Measurements from ENCODE around the gene XYLB. TPM values are rescaled to one million over a fixed set of nuclear protein-coding genes. Genes with fewer than 3 reads are reported as not detected.

XYLB gene
- total RNA-seq, 5 donors from 2014 or later (not counting 1 experiment from before 2014, with no cell fraction given), result 0.59 to 1.9 (median 1.0) TPM

GRCh38 chr3:38446085-38446686 lies 99.6 kb downstream of the XYLB start:
- H3K36me3 Mint-ChIP-seq, result no peaks in the 10 kb centered on the region
- no peak overlapping the region for H3K27ac ChIP-seq (ENCODE audit: low read length)
- DNase-seq, result no peak

GRCh38 chr3:38446812-38447211 lies 100.2 kb downstream of the XYLB start:
- H3K27me3 ChIP-seq (replicated peaks in 1 of 2; ENCODE audit: control insufficient read depth in 2 of 2, extremely low read depth in 1 of 2, insufficient read depth in 2 of 2, low read length in 1 of 2), result peaks cover 0 to 3% of the 10 kb centered on the region in 2 experiments
- ChIA-PET CTCF (no interaction called here), POLR2A (no interaction called here)
- no peaks in the 10 kb centered on the region for H3K9me3 ChIP-seq
- no peaks in the 10 kb centered on the region for H3K4me1 ChIP-seq (ENCODE audit: control insufficient read depth in 1 of 2, extremely low read depth in 1 of 2, insufficient read depth in 2 of 2, low read length in 2 of 2)
- H3K27me3 Mint-ChIP-seq, result peaks cover 0 to 9% of the 10 kb centered on the region in 2 donors
- DNase-seq, result no peak
- H3K4me1 Mint-ChIP-seq, result no peaks in the 10 kb centered on the region
- no peak for ATAC-seq (replicated peaks in 1 of 4)
- peaks cover 0 to 6% (median 6%) of the 10 kb centered on the region in 3 donors for H3K9me3 Mint-ChIP-seq
- H3K27ac Mint-ChIP-seq, result no peak overlapping the region
- H3K36me3 ChIP-seq (ENCODE audit: control insufficient read depth in 2 of 2, extremely low read depth in 1 of 2, insufficient read depth in 1 of 2, low read length in 1 of 2), result no peaks in the 10 kb centered on the region
- no peak overlapping the region for H3K27ac ChIP-seq (ENCODE audit: low read length)
- no peak overlapping the region for H3K4me3 Mint-ChIP-seq
- no peak overlapping the region for H3K4me3 ChIP-seq (ENCODE audit: control insufficient read depth in 1 of 2, extremely low read depth in 1 of 2, low read length in 1 of 2)
- no peaks in the 10 kb centered on the region for H3K36me3 Mint-ChIP-seq

More at GRCh38 chr3:38446085-38446686, 99.6 kb downstream of the XYLB start:
- Histone ChIP-seq H3K4me1 (ENCODE audit: control insufficient read depth in 1 of 2, extremely low read depth in 1 of 2, insufficient read depth in 2 of 2, low read length in 2 of 2) (no peaks in the 10 kb centered on the region), H3K4me3 (ENCODE audit: control insufficient read depth in 1 of 2, extremely low read depth in 1 of 2, low read length in 1 of 2) (no peak overlapping the region), H3K27me3 (replicated peaks in 1 of 2; ENCODE audit: control insufficient read depth in 2 of 2, extremely low read depth in 1 of 2, insufficient read depth in 2 of 2, low read length in 1 of 2) (peaks cover 0 to 3% of the 10 kb centered on the region in 2 experiments), H3K36me3 (ENCODE audit: control insufficient read depth in 2 of 2, extremely low read depth in 1 of 2, insufficient read depth in 1 of 2, low read length in 1 of 2) (no peaks in the 10 kb centered on the region), H3K9me3 (no peaks in the 10 kb centered on the region)
- ChIA-PET CTCF (interaction anchor here in 1 of 2 donors (0.5 kb wide), 1 partner anchor 212 kb away, joined by 3 read pairs; no protein-coding TSS in a partner anchor), POLR2A (no interaction called here)
- no peak overlapping the region for H3K4me3 Mint-ChIP-seq
- peaks cover 0 to 9% of the 10 kb centered on the region in 2 donors for H3K27me3 Mint-ChIP-seq
- 43% methylated on average over 1 of the region's 2 CpGs for WGBS (ENCODE audit: insufficient coverage)
- peaks cover 0 to under 1% (median 0%) of the 10 kb centered on the region in 3 donors for H3K4me1 Mint-ChIP-seq
- H3K9me3 Mint-ChIP-seq, result peaks cover 0 to 6% (median 6%) of the 10 kb centered on the region in 3 donors
- ATAC-seq (replicated peaks in 1 of 4), result no peak
- H3K27ac Mint-ChIP-seq, result no peak overlapping the region

- DNase-seq, result no peak
These were observed 104.3 kb downstream of the XYLB start for GRCh38 chr3:38450853-38451252.

GRCh38 chr3:38453075-38453912 lies 106.7 kb downstream of the XYLB start, which contains the start of gene ACVR2B:
Gene ACVR2B, plus strand, starts transcription at chr3:38453890. Its CDS starts 433 bp downstream, at chr3:38454323.
- Mint-ChIP-seq H3K27me3 (peaks cover 0 to 5% of the 10 kb centered on the region in 2 donors), H3K4me3 (peak within 1 kb of the TSS; percentile 96 to 97 (median 97)), H3K9me3 (peaks cover 0 to 6% (median 6%) of the 10 kb centered on the region in 3 donors), H3K27ac (peak within 1 kb of the TSS; percentile 85 to 93), H3K36me3 (no peaks in the 10 kb centered on the region), H3K4me1 (peaks cover 12 to 27% (median 19%) of the 10 kb centered on the region in 3 donors)
- H3K27ac ChIP-seq (ENCODE audit: low read length), result no peak within 1 kb of the TSS
- peak within 1 kb of the TSS; percentile 75 to 87 for H3K4me3 ChIP-seq (ENCODE audit: control insufficient read depth in 1 of 2, extremely low read depth in 1 of 2, low read length in 1 of 2)
- no peaks in the 10 kb centered on the region for H3K36me3 ChIP-seq (ENCODE audit: control insufficient read depth in 2 of 2, extremely low read depth in 1 of 2, insufficient read depth in 1 of 2, low read length in 1 of 2)
- 16% methylated on average over 31 of the region's 48 CpGs for WGBS (ENCODE audit: insufficient coverage)
- no peaks in the 10 kb centered on the region for H3K9me3 ChIP-seq
- ChIA-PET CTCF (interaction anchor here in 1 of 2 donors (0.5 kb wide), 1 partner anchor 43 kb away, joined by 3 read pairs; the partner anchor contains the start of gene EXOG), POLR2A (interaction anchor here in 1 of 2 donors (0.5 kb wide), 1 partner anchor 338 kb away, joined by 3 read pairs; no protein-coding TSS in a partner anchor)
- DNase-seq (peak; percentile 12 to 74 (median 48)), ATAC-seq (replicated peaks in 1 of 4) (peak; percentile 63 to 68 (median 65))
- H3K4me1 ChIP-seq (ENCODE audit: control insufficient read depth in 1 of 2, extremely low read depth in 1 of 2, insufficient read depth in 2 of 2, low read length in 2 of 2), result peaks cover 3 to 27% of the 10 kb centered on the region in 2 experiments
- peaks cover 0 to 12% of the 10 kb centered on the region in 2 experiments for H3K27me3 ChIP-seq (replicated peaks in 1 of 2; ENCODE audit: control insufficient read depth in 2 of 2, extremely low read depth in 1 of 2, insufficient read depth in 2 of 2, low read length in 1 of 2)

More at GRCh38 chr3:38450853-38451252, 104.3 kb downstream of the XYLB start:
- Histone ChIP-seq H3K36me3 (ENCODE audit: control insufficient read depth in 2 of 2, extremely low read depth in 1 of 2, insufficient read depth in 1 of 2, low read length in 1 of 2) (no peaks in the 10 kb centered on the region), H3K27me3 (replicated peaks in 1 of 2; ENCODE audit: control insufficient read depth in 2 of 2, extremely low read depth in 1 of 2, insufficient read depth in 2 of 2, low read length in 1 of 2) (peaks cover 0 to 15% of the 10 kb centered on the region in 2 experiments), H3K4me1 (ENCODE audit: control insufficient read depth in 1 of 2, extremely low read depth in 1 of 2, insufficient read depth in 2 of 2, low read length in 2 of 2) (peaks cover 1 to 24% of the 10 kb centered on the region in 2 experiments), H3K4me3 (ENCODE audit: control insufficient read depth in 1 of 2, extremely low read depth in 1 of 2, low read length in 1 of 2) (no peak overlapping the region), H3K9me3 (no peaks in the 10 kb centered on the region), H3K27ac (ENCODE audit: low read length) (no peak overlapping the region)
- Mint-ChIP-seq H3K27ac (no peak overlapping the region), H3K4me1 (peaks cover 12 to 15% (median 12%) of the 10 kb centered on the region in 3 donors), H3K36me3 (no peaks in the 10 kb centered on the region), H3K27me3 (peaks cover 0 to 10% of the 10 kb centered on the region in 2 donors), H3K4me3 (no peak overlapping the region), H3K9me3 (peaks cover 0 to 6% (median 6%) of the 10 kb centered on the region in 3 donors)
- WGBS (ENCODE audit: insufficient coverage), result 89% methylated on average over 3 of the region's 3 CpGs
- ATAC-seq (replicated peaks in 1 of 4), result no peak
- POLR2A ChIA-PET, result no interaction called here
- CTCF ChIA-PET, result no interaction called here

- no peaks in the 10 kb centered on the region for H3K36me3 Mint-ChIP-seq
- Histone ChIP-seq H3K27me3 (replicated peaks in 1 of 2; ENCODE audit: control insufficient read depth in 2 of 2, extremely low read depth in 1 of 2, insufficient read depth in 2 of 2, low read length in 1 of 2) (peaks cover 0 to 12% of the 10 kb centered on the region in 2 experiments), H3K27ac (ENCODE audit: low read length) (no peak overlapping the region), H3K4me3 (ENCODE audit: control insufficient read depth in 1 of 2, extremely low read depth in 1 of 2, low read length in 1 of 2) (peak overlapping the region; percentile 75 to 87), H3K4me1 (ENCODE audit: control insufficient read depth in 1 of 2, extremely low read depth in 1 of 2, insufficient read depth in 2 of 2, low read length in 2 of 2) (peaks cover 3 to 27% of the 10 kb centered on the region in 2 experiments), H3K36me3 (ENCODE audit: control insufficient read depth in 2 of 2, extremely low read depth in 1 of 2, insufficient read depth in 1 of 2, low read length in 1 of 2) (no peaks in the 10 kb centered on the region), H3K9me3 (no peaks in the 10 kb centered on the region)
- peaks cover 12 to 30% (median 21%) of the 10 kb centered on the region in 3 donors for H3K4me1 Mint-ChIP-seq
- DNase-seq (peak in 1 of 35 experiments; percentile 4), ATAC-seq (replicated peaks in 1 of 4) (no peak)
- ChIA-PET POLR2A (interaction anchor here in 1 of 2 donors (0.5 kb wide), 1 partner anchor 339 kb away, joined by 3 read pairs; no protein-coding TSS in a partner anchor), CTCF (no interaction called here)
- peaks cover 0 to 6% (median 6%) of the 10 kb centered on the region in 3 donors for H3K9me3 Mint-ChIP-seq
- peaks cover 0 to 5% of the 10 kb centered on the region in 2 donors for H3K27me3 Mint-ChIP-seq
- H3K4me3 Mint-ChIP-seq, result peak overlapping the region; percentile 77 to 97 (median 83)
- WGBS (ENCODE audit: insufficient coverage), result under 1% methylated on average over 32 of the region's 36 CpGs
- H3K27ac Mint-ChIP-seq, result no peak overlapping the region
These were observed 107.3 kb downstream of the XYLB start for GRCh38 chr3:38453913-38454177.

- WGBS (ENCODE audit: insufficient coverage), result under 1% methylated on average over 77 of the region's 78 CpGs
- POLR2A ChIA-PET, result no interaction called here
These were observed 107.7 kb downstream of the XYLB start for GRCh38 chr3:38454178-38454883.

More at GRCh38 chr3:38454178-38454883, 107.7 kb downstream of the XYLB start:
- H3K9me3 ChIP-seq, result no peaks in the 10 kb centered on the region
- peaks cover 0 to 12% of the 10 kb centered on the region in 2 experiments for H3K27me3 ChIP-seq (replicated peaks in 1 of 2; ENCODE audit: control insufficient read depth in 2 of 2, extremely low read depth in 1 of 2, insufficient read depth in 2 of 2, low read length in 1 of 2)
- Mint-ChIP-seq H3K36me3 (no peaks in the 10 kb centered on the region), H3K9me3 (peaks cover 0 to 6% (median 6%) of the 10 kb centered on the region in 3 donors), H3K27me3 (peaks cover 0 to 5% of the 10 kb centered on the region in 2 donors), H3K4me1 (peaks cover 12 to 30% (median 21%) of the 10 kb centered on the region in 3 donors), H3K4me3 (peak overlapping the region; percentile 96 to 97 (median 97)), H3K27ac (peak overlapping the region; percentile 85 to 93)
- H3K4me1 ChIP-seq (ENCODE audit: control insufficient read depth in 1 of 2, extremely low read depth in 1 of 2, insufficient read depth in 2 of 2, low read length in 2 of 2), result peaks cover 3 to 27% of the 10 kb centered on the region in 2 experiments
- ATAC-seq (replicated peaks in 1 of 4) (peak; percentile 67 to 78 (median 70)), DNase-seq (peak in 23 of 35 experiments; percentile 10 to 61 (median 26))
- CTCF ChIA-PET, result no interaction called here
- no peak overlapping the region for H3K27ac ChIP-seq (ENCODE audit: low read length)
- H3K4me3 ChIP-seq (ENCODE audit: control insufficient read depth in 1 of 2, extremely low read depth in 1 of 2, low read length in 1 of 2), result peak overlapping the region; percentile 75 to 87
- no peaks in the 10 kb centered on the region for H3K36me3 ChIP-seq (ENCODE audit: control insufficient read depth in 2 of 2, extremely low read depth in 1 of 2, insufficient read depth in 1 of 2, low read length in 1 of 2)
